DMS 273 treated with DMSO at 0.1 percent for 48 hours (cell line): Measurements from ENCODE around the gene HSPA12A.

ENCODE experiments used
- DNase-seq: peaks from one replicate; lab custom pipeline; 2025; lab: John Stamatoyannopoulos, UW

The HSPA12A gene

DNA sequence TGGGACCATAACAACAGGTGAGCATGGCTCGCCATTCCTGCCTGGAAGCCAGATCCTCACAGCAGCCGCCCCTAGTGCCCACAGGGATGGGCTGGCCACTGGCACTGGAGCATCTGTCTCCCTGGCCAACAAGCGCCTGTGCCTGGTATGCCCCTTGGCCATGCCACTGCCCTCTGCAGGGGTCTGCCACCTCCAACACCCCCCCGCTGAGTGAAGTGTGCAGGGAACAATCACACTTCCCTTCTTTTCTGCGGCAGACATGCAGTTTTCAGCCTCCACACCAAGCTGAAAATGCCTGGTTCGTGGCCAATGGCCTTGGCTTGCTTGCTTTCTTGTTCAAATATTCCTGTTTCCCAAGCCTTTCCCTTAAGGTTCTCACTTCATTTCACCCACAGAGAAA lies 50.7 kb downstream of the HSPA12A start:
- DNase-seq, result no peak

DNA sequence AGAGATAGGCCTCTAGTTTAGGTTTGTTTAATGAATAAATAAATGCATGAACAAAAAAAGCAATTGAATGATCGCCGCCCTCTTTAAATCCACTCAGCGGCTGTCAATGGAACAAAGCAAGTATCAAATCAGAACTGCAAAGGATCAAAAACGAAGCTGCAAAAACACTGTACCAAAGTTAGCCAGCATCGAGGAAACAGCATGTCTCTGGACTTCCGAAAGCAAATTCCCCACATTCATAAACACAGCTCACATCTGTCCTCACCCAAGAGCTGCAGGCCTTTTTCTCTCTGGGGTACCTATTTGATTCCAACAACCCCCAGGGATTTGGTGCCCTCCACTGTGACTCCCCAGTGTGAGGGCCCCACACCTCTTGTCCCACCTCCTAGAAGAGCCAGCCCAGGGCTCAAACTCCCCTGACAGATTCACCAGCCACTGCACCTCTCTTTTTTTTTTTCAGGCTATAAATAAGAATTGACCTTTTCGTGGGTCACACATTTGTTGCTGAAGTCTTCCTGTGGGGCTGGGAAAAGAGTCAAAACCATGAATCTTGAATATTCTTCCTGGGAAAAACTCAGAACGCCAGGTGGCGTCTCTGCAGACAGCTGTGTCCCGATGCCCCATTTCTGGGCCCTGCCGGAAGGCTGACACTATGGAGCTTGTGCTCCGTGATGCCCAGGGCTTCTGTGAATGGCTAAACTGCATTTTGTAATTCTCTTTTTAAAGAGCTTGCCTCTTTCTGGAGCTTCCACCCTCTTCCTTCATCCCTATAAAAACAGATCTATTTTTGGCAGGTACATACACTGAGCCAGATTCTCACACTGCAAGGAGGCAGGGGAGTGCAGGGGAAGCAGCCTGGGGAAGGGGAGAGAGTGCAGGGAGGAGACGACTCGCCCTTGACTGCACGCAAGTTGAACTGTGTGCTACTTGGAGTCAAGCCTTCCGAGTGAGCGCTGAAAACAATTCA lies 51.7 kb downstream of the HSPA12A start:
- DNase-seq, result no peak

DNA sequence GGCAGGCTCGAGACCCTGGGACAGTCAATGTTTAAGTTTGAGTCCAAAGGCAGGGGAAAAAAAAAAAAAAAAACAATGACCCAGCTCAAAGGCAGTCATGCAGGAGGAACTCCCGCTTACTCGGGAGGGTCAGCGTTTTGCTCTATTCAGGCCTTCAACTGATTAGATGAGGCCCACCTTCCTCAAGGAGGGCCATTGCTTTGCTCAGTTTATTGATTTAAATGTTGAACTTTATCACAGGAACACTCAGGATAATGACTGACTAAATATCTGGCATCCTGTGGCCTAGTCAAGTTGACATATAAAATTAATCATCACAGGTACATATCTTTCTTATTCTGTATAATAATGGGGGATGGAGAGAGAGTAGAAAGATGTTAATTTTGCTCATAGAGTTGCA lies 52.6 kb downstream of the HSPA12A start:
- DNase-seq, result no peak

DNA sequence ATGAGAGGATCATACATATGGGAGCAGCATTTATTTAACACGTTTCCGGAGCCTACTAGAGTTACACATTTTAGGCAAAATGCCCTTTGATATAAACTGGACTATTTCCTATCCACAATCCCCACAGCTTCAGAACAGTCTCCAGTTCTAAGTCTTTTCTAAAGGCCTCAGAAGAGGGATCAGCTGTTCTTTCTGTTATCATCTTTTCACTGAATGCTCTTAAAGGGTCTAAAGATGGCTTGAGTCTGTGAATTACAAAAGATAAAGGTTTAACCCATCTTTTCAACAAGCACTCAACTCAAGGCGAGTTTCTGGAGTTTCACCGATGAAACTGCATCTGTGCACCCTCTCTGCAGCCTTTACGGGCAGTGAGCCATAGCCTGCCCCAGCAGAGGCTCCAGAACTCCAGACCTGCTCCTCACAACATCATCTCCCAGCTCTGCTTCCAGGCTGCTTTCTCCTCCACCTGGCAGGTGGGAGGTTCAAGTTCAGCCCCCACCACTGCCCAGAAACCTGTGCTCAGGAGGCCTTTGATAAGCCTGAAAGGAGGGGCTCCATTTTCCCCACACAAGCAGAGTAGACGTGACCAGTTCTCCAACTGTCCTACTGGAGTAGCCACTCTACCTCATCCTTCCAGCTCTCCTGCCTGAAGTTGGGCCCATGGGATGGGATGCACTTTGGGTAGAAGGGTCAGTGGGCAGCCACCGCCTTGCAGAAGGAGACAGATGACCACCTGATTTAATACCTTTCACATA lies 53.4 kb downstream of the HSPA12A start:
- no peak for DNase-seq

DNA sequence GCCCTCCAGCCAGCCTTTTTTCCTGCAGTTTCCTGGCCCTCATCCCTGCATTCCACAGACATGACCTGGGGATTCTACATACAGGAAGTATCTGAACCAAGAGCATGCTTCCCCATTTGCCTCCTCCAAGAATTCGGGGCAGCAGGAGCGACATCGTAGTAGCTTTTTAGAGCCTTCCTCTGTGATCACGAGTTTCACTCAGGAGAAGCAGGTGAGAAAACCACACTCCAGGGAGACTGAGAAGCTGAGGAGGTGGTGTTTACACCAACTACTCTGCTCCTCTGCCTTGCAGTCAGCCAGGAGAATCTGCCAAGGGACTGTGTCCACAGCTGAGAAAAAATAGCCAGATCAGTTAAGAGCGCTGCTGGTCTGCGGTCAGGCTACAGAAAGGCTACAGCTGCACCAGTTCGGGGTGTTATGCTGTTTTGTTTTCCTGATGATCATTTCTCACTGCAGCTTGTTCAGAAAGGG lies 54.1 kb downstream of the HSPA12A start:
- DNase-seq, result no peak

DNA sequence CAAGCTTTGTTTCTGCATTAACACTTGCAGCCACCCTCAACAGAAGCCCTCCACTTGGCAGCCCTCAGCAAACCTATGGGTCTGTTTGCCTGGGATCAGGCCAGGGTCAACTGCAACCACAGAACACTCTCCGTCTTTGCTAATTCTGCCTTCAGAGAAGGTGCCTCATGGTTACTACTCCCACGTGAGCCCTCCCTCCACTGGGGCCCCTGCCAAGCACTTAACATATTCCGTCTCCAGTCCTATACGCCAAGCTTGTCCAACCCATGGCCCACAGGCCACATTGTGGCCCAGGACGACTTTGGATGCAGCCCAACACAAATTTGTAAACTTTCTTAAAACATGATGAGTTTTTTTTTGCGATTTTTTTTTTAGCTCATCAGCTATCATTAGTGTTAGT lies 54.7 kb downstream of the HSPA12A start:
- no peak for DNase-seq

DNA sequence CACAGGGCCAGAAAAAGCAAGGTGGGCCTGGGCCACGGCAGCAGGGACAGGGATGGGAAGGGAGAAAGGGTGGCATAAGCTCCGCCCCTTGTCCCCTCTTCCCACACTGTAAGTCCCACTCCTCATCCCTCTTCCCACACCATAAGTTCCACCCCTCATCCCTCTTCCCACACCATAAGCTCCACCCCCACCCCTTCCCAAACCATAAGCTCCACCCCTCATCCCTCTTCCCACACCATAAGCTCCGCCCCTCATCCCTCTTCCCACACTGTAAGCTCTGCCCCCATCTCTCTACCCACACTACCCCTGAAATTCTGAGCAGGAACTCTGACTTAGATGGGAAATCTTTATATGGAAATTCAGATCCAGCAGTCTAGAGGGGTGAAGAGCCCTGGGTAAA lies 55.7 kb downstream of the HSPA12A start:
- no peak for DNase-seq

DNA sequence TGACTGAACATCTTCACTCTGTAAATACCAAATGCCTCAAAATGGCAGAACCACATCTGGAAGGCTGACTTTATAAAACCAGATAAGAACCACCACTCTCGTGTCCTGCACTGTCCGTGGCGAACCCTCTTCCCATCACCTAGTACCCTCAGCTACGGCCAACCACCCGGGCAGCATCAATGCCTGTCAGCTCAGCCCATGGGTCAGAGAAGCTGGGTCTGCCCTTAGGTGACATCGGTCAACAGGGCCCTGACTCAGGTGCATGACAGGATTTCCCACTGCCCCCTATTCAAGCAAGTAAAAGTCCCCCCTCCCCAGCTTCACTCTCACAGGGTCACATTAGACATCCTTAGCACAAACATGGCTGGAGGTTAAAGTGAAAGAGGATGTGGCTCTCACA lies 56.6 kb downstream of the HSPA12A start:
- DNase-seq, result no peak

DNA sequence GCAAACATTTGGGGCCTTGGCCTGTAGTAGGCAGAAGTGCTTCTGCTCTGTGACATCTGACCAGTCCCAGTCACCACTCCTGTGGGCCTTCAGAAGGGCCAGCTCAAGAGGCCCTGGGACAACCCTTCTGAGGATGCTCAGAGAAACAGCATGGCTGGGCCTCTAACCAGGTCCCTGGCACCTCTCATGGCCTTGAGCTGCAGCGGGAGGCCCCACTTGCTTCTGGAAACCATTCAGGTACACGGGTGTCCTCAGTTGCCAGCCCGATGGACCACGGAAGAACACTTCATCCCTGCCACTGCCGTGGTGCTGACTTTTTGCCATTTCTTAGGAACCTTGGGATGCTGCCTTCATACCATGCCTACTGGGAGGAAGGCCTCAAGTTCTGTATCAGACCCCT lies 57.6 kb downstream of the HSPA12A start:
- DNase-seq, result no peak

DNA sequence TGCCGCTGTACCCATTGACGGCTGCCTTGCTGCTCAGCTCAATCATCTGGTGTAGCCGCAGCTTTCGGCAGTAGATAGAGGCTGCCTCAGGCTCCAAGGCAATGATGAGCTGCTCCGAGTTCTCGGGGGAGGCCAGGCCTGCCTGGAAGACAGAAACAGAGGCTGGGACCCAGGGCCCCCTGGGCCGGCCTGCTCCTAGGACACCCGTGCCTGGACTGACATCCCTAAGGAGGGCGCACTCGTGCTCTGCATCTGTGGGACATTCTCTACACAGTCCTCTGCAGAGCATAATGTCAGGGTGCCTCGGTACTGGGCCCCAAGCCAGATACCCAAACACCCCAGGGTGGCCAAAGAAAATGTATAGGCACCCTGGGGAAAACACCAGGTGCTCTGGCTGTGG lies 58.5 kb downstream of the HSPA12A start:
- DNase-seq, result no peak

DNA sequence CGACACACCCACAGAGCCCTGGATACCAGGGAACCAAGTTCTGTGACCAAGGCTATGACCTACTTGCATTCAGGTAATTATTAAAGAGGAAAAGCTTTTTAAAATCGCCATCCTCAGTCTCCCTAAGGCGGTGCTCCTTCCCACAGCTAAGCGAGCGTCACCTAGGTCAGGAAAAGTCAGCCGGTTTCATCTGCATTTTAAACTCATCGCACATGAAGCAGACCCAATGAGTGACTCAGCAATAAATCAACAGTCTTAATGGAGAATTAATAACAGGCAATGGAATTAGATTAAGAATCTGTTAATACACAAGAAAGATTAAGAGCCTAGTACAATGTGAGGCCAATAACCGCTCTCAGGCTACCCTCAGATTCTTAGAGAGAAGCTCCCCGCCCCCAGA lies 59.2 kb downstream of the HSPA12A start:
- no peak for DNase-seq

DNA sequence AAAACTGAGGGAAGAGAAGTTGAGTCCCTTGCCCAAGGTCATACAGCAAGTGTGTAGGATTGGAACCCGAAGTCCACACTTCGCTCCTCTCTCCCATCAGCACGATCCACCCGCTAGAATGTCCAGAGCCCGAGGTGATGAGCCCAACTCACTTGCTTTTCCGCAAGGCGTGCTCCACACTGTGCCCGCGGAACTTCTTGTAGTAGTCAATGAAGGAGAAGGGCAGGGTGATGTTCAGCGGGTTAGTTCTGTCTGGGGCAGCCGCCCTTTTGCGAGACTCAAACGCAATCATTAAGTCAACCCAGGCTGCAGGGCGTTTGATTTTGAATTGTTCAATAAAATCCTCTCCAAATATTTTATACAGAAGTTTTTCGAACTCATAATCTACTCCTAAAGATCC lies 63.0 kb downstream of the HSPA12A start:
- no peak for DNase-seq

DNA sequence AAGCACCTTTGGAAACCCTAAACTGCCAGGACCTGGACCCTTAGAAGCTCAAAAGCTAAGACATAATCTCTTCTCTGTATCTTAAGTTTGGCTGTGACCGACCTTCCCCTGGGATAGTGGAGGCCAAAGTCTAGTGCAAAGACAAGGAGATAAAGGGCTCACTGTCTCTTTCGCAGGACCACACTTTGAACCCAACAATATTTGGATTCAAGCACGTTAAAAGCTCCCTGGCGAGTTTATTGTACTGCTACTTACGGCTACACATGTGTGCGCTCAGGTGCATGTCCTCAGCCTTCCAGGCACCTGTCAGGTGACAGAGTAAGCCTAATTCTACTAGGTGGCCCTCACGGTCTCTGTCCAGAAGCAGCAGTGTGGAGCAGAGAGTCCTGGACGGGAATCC lies 65.7 kb downstream of the HSPA12A start:
- no peak for DNase-seq

DNA sequence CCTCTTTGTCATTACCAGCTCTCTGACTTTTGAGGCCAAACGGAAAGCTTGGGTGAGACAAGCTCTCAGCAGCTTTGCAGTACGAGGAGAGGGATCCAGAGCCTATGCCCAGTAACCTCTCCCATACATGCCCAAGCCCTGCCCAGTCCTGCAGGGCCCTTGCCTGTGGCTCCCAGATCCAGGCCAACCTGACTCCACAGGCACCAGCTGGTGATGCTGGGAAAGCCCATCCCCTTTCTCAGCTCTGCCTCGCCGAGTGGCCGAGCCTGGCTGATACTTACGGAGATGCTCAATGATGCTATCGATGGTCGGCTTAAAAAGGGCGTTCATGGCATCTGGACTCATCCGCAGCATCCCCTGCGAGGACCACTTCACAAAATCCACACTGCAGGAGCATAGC lies 66.2 kb downstream of the HSPA12A start:
- no peak for DNase-seq

DNA sequence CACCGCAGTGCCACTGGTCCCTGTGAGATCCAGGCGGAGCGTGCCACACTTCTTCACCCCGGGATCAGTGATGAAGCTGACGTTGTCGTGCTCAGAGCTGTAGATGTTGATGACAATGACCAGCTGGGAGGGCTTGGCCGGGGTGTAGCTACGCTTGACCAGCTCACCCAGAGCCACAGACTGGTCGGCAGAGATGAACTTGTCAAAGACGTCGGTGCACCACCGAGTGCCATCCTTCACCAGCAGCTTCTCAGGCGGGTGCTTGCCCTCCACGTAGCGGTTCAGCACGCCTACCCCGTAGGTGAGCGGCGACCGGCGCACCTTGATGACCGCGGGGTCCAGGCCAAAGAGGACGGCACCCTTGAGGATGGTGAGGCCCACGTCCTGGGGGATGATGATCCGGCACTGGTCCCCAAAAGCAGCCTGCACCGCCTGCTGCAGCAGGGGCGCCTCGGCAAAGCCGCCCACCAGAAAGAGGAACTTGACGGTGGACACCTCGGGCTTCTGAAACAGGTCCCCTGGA lies 67.4 kb downstream of the HSPA12A start:
- no peak for DNase-seq

DNA sequence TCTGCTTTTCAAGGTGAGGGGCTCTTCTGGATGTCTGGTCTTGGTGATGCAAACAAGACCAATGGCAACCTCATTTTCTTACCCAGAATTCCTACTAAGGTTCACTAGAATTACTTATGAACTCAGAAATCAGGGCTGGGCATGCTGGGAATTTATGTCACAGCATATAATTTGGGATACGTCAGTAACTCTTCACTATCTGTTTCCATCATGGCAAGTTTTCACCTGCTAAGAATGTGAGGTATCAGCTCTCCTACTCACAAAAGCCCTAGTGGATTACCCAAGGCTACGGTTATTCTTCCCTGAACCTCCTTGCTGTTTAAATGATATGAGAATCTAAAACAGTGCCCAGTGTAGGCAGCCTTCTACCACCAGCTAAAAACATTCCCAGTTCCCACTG lies 68.5 kb downstream of the HSPA12A start:
- DNase-seq, result no peak

DNA sequence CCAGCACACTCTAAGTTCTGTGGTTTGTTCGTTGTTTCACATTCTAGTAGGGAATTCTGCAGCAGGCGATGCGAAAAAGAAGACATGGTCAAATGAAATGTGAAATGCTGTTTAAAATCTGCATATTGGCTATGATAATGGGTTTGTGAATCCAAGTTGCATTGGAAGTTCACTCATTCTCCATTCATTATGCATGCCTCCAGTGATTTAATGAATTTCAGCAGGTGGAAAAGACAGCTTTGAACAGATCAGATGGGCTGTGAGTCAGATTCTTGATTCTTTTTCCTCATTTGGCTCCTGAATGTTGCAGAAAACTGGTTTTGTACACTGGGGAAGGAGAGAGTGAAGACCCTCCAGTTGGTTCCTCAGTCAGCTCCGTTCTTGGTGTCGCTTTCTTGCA lies 69.5 kb downstream of the HSPA12A start:
- no peak for DNase-seq

DNA sequence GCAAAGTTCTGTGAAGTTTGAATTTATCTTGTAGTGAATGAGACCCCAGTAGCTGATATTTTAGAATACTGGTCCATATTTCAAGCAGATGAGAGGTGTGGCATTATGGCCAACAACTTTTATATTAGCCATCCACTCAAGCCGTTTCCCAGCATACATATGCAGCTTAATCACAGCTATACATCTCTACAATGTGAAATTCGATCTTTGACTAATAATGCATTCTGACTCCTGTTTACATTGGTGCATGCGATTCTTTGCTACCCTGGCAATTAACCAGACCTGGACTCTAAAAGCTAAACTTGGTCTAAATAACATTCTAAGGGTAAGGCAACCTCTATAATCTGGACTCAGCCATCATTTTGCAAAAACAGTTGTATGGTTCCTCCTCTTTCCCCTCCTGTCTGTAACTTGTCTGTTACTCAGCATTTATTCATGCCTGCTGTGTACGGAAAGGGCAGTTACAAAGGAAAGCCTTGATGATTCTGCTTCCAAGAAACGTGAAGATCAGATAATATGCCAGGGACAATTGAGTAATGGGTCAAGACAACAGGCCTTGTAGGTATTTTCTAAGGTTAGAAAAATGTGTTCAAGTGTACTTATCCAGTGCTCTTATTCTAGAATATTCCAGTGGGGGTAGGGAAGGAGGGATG lies 71.0 kb downstream of the HSPA12A start:
- DNase-seq, result no peak

DNA sequence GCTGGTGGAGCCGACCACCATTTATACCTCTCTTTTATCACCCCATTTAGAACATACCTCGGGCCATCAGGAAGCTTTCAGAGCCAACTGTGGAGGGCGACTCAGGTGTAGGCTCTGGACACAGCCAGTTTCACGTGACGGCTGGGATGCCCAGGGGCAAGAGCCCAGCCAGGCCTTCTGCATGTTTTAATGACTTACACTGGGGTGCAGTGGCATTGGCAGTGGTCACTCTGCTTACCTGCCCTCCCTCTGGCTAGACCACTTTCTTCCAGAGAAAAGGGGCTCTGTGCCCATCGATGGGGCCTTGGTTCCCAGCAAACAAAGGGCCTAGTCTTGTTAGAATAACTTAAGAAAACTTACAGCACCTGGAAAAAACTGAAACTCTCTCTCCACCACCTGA lies 71.7 kb downstream of the HSPA12A start:
- DNase-seq, result no peak

DNA sequence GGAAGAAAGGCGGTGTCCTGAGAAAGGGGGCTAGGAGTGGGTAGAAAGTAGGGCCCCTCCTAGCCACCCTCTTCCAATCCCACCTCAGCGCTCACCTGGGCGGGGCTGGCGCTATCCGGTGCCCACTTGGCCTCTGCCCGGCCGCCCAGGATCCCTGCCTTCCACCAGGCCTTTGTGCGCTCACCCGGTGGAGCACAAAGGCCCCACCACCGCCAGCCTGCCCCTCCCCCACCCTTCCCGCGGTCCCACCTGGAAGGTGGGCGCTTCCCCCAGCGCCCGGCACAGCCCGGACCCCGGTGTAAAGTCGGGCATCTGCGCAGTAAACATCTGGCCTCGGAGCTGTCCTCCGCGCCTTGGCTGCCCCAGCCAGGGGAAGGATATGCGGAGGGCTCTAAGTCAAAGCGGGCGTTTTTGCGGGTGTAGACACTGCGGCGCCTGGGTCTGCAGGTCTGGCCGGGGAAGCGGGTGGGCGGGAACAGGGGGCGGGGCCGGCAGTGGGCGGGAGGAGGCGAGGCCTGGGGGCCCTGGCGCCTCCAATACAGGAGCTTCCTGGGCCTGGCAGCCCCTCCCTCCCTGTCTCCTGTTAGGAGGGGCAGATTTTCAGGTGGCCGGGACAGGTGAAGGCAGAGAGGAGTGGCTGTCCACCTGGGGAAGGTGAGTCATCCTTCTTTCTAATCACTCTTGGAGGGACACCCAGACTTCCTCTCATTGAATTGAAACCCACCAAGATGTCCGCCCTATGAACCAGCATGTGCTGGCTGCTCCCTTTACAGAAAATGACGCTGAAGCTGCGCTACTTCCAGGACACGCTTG lies 72.3 kb downstream of the HSPA12A start:
- DNase-seq, result no peak

DNA sequence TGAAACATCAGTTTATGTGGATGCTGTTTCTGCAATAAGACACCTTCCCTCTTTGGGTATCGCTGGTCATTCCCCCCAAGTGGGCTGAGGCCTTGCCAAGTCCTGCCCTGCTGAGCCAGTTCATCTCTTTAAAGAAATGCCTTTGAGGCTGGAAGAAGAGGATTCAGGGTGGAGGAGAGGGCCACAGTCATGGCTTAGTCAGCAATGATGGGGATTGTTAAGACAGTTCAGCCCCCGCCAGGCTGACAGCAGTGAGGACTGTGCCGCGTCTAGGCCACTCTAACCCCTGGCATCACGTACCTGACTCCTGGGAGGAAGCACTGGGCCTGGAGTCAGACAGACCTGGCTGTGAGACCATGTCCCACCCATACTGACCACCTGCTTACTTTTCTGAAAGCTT lies 73.3 kb downstream of the HSPA12A start:
- DNase-seq, result no peak

DNA sequence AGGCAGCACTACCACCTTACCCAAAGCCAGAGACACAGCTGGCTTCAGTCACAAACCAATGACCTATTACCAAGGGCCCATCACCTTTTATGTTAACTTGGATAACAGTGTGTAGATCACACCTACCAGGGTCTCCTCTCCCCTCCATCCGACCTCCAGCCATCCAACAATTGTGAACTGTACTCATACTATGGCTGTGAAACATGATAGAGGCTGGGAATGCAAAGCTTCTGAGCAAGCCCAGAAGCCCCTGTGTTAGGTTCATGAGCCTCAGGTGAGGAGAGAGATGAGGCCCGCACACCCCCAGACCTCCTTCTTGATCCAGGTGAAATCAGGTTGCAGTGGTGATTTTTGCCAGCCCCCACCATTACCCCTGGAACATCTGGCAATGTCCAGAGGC lies 73.9 kb downstream of the HSPA12A start:
- DNase-seq, result no peak
